HepG2 (cell line): ENCODE results near the gene TENT4B. TPM values are rescaled to one million over a fixed set of nuclear protein-coding genes. Genes with fewer than 3 reads are reported as not detected.

Source experiments
- ATAC-seq: fragments of 200-7000 bp; cut with Tn5 transposase; 3 replicates; pipeline ENCODE4 v1.9.1; 2020; ENCODE audit warnings: mild to moderate bottlenecking, moderate library complexity
- BruUV-seq: library from RNA; stranded (reverse); fragments of 400-500 nt; replicated peaks from 2 replicates; lab custom pipeline; 2021; lab: Mats Ljungman, UMichigan
- CTCF ChIA-PET: fragments of 300-600 bp; formaldehyde crosslinking; extraction: SDS; loops from one replicate; lab custom pipeline; 2021; ENCODE audit warnings: low total read pairs, inconsistent platforms, low intra/inter-chr PET ratio; lab: Yijun Ruan, JAX
- POLR2A ChIA-PET: fragments of 350-600 bp; sonication (Branson Sonifier 250); formaldehyde crosslinking; loops from one replicate; lab custom pipeline; 2020; ENCODE audit warnings: antibody characterized with exemption, inconsistent platforms; lab: Yijun Ruan, JAX
- DNase-seq: peaks from one replicate; pipeline ENCODE4 v3.0.0-alpha.2; 2015; ENCODE audit warnings: low spot score
- FAIRE-seq: peaks from 3 replicates; lab custom pipeline; 2011; peaks lifted over from hg19 to GRCh38; lab: Jason Lieb, UNC
- H2AFZ ChIP-seq: one replicate; pipeline ENCODE4 v1.6.1; 2011; ENCODE audit warnings: low read length, inconsistent platforms
- H3K27ac ChIP-seq: fragments of 300-600 bp; 3 replicates; pipeline ENCODE4 v1.8.0; 2011; ENCODE audit warnings: mixed run types, mild to moderate bottlenecking, mixed read lengths, low read length, inconsistent platforms; ENCODE audit not compliant: insufficient read depth; ENCODE audit errors: extremely low read length
- H3K27me3 ChIP-seq, 2 experiments: fragments of 200-600 bp in 1 of 2; 2 replicates in 1 of 2; 3 replicates in 1 of 2; pipeline versions ENCODE4 v1.6.0 to v1.8.0; 2011; ENCODE audit warnings: low read length in 2 of 2, mild to moderate bottlenecking in 2 of 2, moderate library complexity in 2 of 2, inconsistent platforms in 1 of 2; ENCODE audit not compliant: insufficient read depth in 2 of 2, control insufficient read depth in 1 of 2
- H3K36me3 ChIP-seq, 2 experiments: fragments of 200-600 bp in 1 of 2; replicated peaks in 1 of 2; 2 replicates in 1 of 2; 3 replicates in 1 of 2; pipeline versions ENCODE4 v1.5.1 to v1.8.0; 2011; ENCODE audit warnings: low read length in 2 of 2, inconsistent platforms in 1 of 2; ENCODE audit not compliant: insufficient read depth in 2 of 2, control insufficient read depth in 1 of 2
- H3K4me1 ChIP-seq: 2 replicates; pipeline ENCODE4 v1.5.1; 2012; ENCODE audit warnings: low read length, inconsistent platforms; ENCODE audit not compliant: insufficient read depth
- H3K4me2 ChIP-seq: 2 replicates; pipeline ENCODE4 v1.6.0; 2011; ENCODE audit warnings: low read depth, low read length, inconsistent platforms
- H3K4me3 ChIP-seq, 3 experiments: fragments of 200-600 bp in 1 of 3; sonication (generic), shearing (Covaris generic) in 1 of 3; replicated peaks in 1 of 3; 2 replicates each; pipeline ENCODE4 v1.5.1; 2011 to 2016; ENCODE audit warnings: low read length in 3 of 3, inconsistent platforms in 2 of 3, low read depth in 2 of 3, mild to moderate bottlenecking in 2 of 3, control low read depth in 1 of 3, mixed read lengths in 1 of 3; ENCODE audit not compliant: insufficient read depth in 1 of 3
- H3K79me2 ChIP-seq: one replicate; pipeline ENCODE4 v1.6.1; 2011; ENCODE audit warnings: low read length, inconsistent platforms; ENCODE audit not compliant: insufficient read depth
- H3K9ac ChIP-seq: 2 replicates; pipeline ENCODE4 v1.6.0; 2011; ENCODE audit warnings: mild to moderate bottlenecking, low read depth, low read length, inconsistent platforms; ENCODE audit not compliant: insufficient read depth
- H3K9me3 ChIP-seq: 2 replicates; pipeline ENCODE4 v1.5.1; 2012; ENCODE audit warnings: mild to moderate bottlenecking, low read length
- H4K20me1 ChIP-seq: 2 replicates; pipeline ENCODE4 v1.6.0; 2011; ENCODE audit warnings: inconsistent platforms, mild to moderate bottlenecking, low read length, moderate library complexity; ENCODE audit not compliant: insufficient read depth
- ARNT2 ChIP-seq: sonication (generic); formaldehyde crosslinking; IDR thresholded peaks from 2 replicates; pipeline ENCODE4 v1.8.0; 2022; ENCODE audit warnings: mild to moderate bottlenecking, low read depth, missing genetic modification reagents, moderate library complexity
- CENPT ChIP-seq: sonication (generic); formaldehyde crosslinking; IDR thresholded peaks from 2 replicates; pipeline ENCODE4 v1.8.0; 2022; ENCODE audit warnings: low read depth, mild to moderate bottlenecking, moderate library complexity, missing genetic modification reagents
- DR1 ChIP-seq: sonication (generic); formaldehyde crosslinking; IDR thresholded peaks from 2 replicates; pipeline ENCODE4 v1.8.0; 2021; ENCODE audit warnings: mild to moderate bottlenecking, missing genetic modification reagents, inconsistent platforms
- IRX3 ChIP-seq: sonication (generic); formaldehyde crosslinking; IDR thresholded peaks from 2 replicates; pipeline ENCODE4 v1.8.1; 2023; ENCODE audit warnings: mild to moderate bottlenecking, low read depth, missing genetic modification reagents, borderline replicate concordance
- KLF13 ChIP-seq: sonication (generic); formaldehyde crosslinking; IDR thresholded peaks from 2 replicates; pipeline ENCODE4 v1.4.0; 2020; ENCODE audit warnings: mild to moderate bottlenecking, missing genetic modification reagents
- PAX8 ChIP-seq: sonication (generic); formaldehyde crosslinking; IDR thresholded peaks from 2 replicates; pipeline ENCODE4 v1.8.0; 2022; ENCODE audit warnings: mild to moderate bottlenecking, missing genetic modification reagents, borderline replicate concordance
- POGZ ChIP-seq: sonication (generic); formaldehyde crosslinking; IDR thresholded peaks from 2 replicates; pipeline ENCODE4 v1.4.0; 2020; ENCODE audit warnings: mild to moderate bottlenecking, missing genetic modification reagents
- SATB2 ChIP-seq: sonication (generic); formaldehyde crosslinking; IDR thresholded peaks from 2 replicates; pipeline ENCODE4 v1.5.0; 2020; ENCODE audit warnings: missing genetic modification reagents
- ZNF451 ChIP-seq: sonication (generic); formaldehyde crosslinking; IDR thresholded peaks from 2 replicates; pipeline ENCODE4 v1.5.0; 2020; ENCODE audit warnings: mild to moderate bottlenecking, missing genetic modification reagents
- ZNF569 ChIP-seq: sonication (generic); formaldehyde crosslinking; IDR thresholded peaks from 2 replicates; pipeline ENCODE4 v1.5.0; 2020; ENCODE audit warnings: mild to moderate bottlenecking, missing genetic modification reagents, moderate library complexity, borderline replicate concordance
- WGBS: methylation state at CpG from one replicate; pipeline ENCODE4 v1.1.6; 2017; ENCODE audit warnings: low lambda C conversion rate; 5-methylcytosine and 5-hydroxymethylcytosine counted together
- in situ Hi-C: cut with HindIII; loops from 2 replicates; pipeline ENCODE4 v1.10.0; 2017; ENCODE audit warnings: low pct_unique_long_range_greater_than_20kb; ENCODE audit not compliant: extremely low pct_ligation_motif_present
- intact Hi-C: fragments of 100-400 bp; cut with micrococcal nuclease; formaldehyde crosslinking; loops from one replicate; pipeline ENCODE4 v1.10.0; 2022; ENCODE audit not compliant: unreplicated experiment
- polyA plus RNA-seq, 8 experiments: library from polyadenylated mRNA; depleted of rRNA in 3 of 8; stranded (reverse) in 7 of 8; unstranded in 1 of 8; fragments of >200 nt; fragmentation: Illumina TruSeq in 4 of 8; extraction: Trizol in 4 of 8; gene quantifications; 2 replicates each; pipeline versions ENCODE4 v1.2.1 to v1.2.3, GENCODE V29; 2011 to 2016; ENCODE audit warnings: low read depth in 4 of 8, missing spikeins in 1 of 8, mixed read lengths in 1 of 8; ENCODE audit not compliant: insufficient read depth in 1 of 8
- total RNA-seq, 5 experiments: library from RNA; depleted of rRNA; stranded (reverse); fragments of >200 nt; fragmentation: Illumina TruSeq; extraction: Trizol; gene quantifications; 2 replicates each; pipeline ENCODE4 v1.2.3, GENCODE V29; 2016; ENCODE audit warnings: low read depth in 1 of 5
- TF ChIP-seq, protein P1 (sequence below): sonication (generic); formaldehyde crosslinking; IDR thresholded peaks from 2 replicates; pipeline ENCODE4 v1.5.0; 2020; ENCODE audit warnings: missing genetic modification reagents
- TF ChIP-seq, protein P2 (sequence below): sonication (generic); formaldehyde crosslinking; IDR thresholded peaks from 2 replicates; pipeline ENCODE4 v1.5.0; 2020; ENCODE audit warnings: missing genetic modification reagents, mild to moderate bottlenecking, borderline replicate concordance
- TF ChIP-seq, protein P3 (sequence below): sonication (generic); formaldehyde crosslinking; IDR thresholded peaks from 2 replicates; pipeline ENCODE4 v1.4.0; 2020; ENCODE audit warnings: missing genetic modification reagents, borderline replicate concordance
- TF ChIP-seq, protein P4 (sequence below): IDR thresholded peaks from 2 replicates; pipeline ENCODE4 v1.6.1; 2016
- TF ChIP-seq, protein P5 (sequence below): sonication (generic); formaldehyde crosslinking; IDR thresholded peaks from 2 replicates; pipeline ENCODE4 v1.5.0; 2020; ENCODE audit warnings: mild to moderate bottlenecking, missing genetic modification reagents

TENT4B gene
- total and polyA plus RNA-seq, 2 of the 13 experiments (the other 11 are each of a cell fraction or from before 2014, with no cell fraction given): 15.0 to 32.8 TPM

DNA sequence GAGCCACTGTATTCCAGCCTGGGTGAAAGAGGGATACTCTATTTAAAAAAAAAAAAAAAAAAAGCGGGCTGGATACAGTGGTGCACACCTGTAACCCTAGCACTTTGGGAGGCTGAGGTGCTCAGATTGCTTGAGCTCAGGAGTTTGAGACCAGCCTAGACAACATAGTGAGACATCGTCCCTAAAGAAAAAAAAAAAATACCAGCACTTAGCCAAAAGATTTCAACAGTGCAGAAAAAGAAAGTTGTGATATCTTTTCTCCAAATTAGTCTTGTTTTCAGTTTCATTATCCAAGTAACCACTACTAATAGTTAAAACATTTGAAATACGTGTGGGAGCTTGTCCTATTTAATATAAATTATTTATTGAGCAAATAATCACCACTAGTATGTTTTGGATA, 48.7 kb downstream of the TENT4B start:
- in situ Hi-C loops: loop anchor here (10.0 kb wide), 1 partner anchor 47 kb away; the partner anchor contains the start of gene TENT4B
- FAIRE-seq: no peak
- no peak overlapping the region for H3K4me2 ChIP-seq
- H3K9ac ChIP-seq: no peak overlapping the region; the same call in 1 of the 2 replicates
- peak overlapping the region; percentile 89 for H3K27ac ChIP-seq
- no peak overlapping the region for H2AFZ ChIP-seq
- TF ChIP-seq ZNF569 (CRISPR knock-in tag): no peak
- no peak for TF ChIP-seq ZNF451 (CRISPR knock-in tag)
- TF ChIP-seq, protein P1, sequence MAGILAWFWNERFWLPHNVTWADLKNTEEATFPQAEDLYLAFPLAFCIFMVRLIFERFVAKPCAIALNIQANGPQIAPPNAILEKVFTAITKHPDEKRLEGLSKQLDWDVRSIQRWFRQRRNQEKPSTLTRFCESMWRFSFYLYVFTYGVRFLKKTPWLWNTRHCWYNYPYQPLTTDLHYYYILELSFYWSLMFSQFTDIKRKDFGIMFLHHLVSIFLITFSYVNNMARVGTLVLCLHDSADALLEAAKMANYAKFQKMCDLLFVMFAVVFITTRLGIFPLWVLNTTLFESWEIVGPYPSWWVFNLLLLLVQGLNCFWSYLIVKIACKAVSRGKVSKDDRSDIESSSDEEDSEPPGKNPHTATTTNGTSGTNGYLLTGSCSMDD (CRISPR knock-in tag): no peak
- TF ChIP-seq, protein P2, sequence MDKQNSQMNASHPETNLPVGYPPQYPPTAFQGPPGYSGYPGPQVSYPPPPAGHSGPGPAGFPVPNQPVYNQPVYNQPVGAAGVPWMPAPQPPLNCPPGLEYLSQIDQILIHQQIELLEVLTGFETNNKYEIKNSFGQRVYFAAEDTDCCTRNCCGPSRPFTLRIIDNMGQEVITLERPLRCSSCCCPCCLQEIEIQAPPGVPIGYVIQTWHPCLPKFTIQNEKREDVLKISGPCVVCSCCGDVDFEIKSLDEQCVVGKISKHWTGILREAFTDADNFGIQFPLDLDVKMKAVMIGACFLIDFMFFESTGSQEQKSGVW (CRISPR knock-in tag): no peak
- no peak for TF ChIP-seq PAX8 (CRISPR knock-in tag)
- TF ChIP-seq KLF13 (CRISPR knock-in tag): no peak
- TF ChIP-seq IRX3 (CRISPR knock-in tag): no peak
- TF ChIP-seq CENPT: no peak
- TF ChIP-seq ARNT2 (CRISPR knock-in tag): no peak
- TF ChIP-seq, protein P3, sequence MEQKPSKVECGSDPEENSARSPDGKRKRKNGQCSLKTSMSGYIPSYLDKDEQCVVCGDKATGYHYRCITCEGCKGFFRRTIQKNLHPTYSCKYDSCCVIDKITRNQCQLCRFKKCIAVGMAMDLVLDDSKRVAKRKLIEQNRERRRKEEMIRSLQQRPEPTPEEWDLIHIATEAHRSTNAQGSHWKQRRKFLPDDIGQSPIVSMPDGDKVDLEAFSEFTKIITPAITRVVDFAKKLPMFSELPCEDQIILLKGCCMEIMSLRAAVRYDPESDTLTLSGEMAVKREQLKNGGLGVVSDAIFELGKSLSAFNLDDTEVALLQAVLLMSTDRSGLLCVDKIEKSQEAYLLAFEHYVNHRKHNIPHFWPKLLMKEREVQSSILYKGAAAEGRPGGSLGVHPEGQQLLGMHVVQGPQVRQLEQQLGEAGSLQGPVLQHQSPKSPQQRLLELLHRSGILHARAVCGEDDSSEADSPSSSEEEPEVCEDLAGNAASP (CRISPR knock-in tag): no peak
- TF ChIP-seq, protein P4, sequence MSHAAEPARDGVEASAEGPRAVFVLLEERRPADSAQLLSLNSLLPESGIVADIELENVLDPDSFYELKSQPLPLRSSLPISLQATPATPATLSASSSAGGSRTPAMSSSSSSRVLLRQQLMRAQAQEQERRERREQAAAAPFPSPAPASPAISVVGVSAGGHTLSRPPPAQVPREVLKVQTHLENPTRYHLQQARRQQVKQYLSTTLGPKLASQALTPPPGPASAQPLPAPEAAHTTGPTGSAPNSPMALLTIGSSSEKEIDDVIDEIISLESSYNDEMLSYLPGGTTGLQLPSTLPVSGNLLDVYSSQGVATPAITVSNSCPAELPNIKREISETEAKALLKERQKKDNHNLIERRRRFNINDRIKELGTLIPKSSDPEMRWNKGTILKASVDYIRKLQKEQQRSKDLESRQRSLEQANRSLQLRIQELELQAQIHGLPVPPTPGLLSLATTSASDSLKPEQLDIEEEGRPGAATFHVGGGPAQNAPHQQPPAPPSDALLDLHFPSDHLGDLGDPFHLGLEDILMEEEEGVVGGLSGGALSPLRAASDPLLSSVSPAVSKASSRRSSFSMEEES (CRISPR knock-in tag): no peak
- TF ChIP-seq POGZ (CRISPR knock-in tag): no peak
- TF ChIP-seq DR1 (CRISPR knock-in tag): no peak
- TF ChIP-seq, protein P5, sequence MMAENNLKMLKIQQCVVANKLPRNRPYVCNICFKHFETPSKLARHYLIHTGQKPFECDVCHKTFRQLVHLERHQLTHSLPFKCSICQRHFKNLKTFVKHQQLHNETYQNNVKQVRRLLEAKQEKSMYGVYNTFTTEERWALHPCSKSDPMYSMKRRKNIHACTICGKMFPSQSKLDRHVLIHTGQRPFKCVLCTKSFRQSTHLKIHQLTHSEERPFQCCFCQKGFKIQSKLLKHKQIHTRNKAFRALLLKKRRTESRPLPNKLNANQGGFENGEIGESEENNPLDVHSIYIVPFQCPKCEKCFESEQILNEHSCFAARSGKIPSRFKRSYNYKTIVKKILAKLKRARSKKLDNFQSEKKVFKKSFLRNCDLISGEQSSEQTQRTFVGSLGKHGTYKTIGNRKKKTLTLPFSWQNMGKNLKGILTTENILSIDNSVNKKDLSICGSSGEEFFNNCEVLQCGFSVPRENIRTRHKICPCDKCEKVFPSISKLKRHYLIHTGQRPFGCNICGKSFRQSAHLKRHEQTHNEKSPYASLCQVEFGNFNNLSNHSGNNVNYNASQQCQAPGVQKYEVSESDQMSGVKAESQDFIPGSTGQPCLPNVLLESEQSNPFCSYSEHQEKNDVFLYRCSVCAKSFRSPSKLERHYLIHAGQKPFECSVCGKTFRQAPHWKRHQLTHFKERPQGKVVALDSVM (CRISPR knock-in tag): no peak
- TF ChIP-seq SATB2: no peak
- H3K27me3 ChIP-seq: no peaks in the 10 kb centered on the region
- DNase-seq: no peak
- peaks cover 70% of the 10 kb centered on the region for H3K4me1 ChIP-seq
- no peaks in the 10 kb centered on the region for H3K9me3 ChIP-seq
- BruUV-seq: no TSS peak
- 0 out of 2 replicates have a peak, but pooled peaks cover 11% of the 10 kb centered on the region for H4K20me1 ChIP-seq
- no peak overlapping the region for H3K4me3 ChIP-seq
- ChIA-PET POLR2A (interaction anchor here (0.6 kb wide), 1 partner anchor 9 kb away, joined by 3 read pairs; no protein-coding TSS in a partner anchor), CTCF (no interaction called here)
- intact Hi-C loops: loop anchor here (2.0 to 5.0 kb wide), 2 partner anchors 34 to 47 kb away; no protein-coding TSS in a partner anchor
- ATAC-seq: no peak
- H3K36me3 ChIP-seq: no peaks in the 10 kb centered on the region; a peak in 2 of 5 replicates
- H3K79me2 ChIP-seq: peaks cover 84% of the 10 kb centered on the region
- WGBS: 96% methylated on average over 3 of the region's 3 CpGs
